Natural killer cell (primary cell): ENCODE measurements around the gene ENTPD8. TPM values are rescaled to one million over a fixed set of nuclear protein-coding genes. Genes with fewer than 3 reads are reported as not detected.
"Not testable (repeated sequence)": the region's sequence is repeated elsewhere in the genome, so short reads cannot be mapped to it uniquely, and the experiment has no call there.

Source experiments
- ATAC-seq, 3 donors: fragments of 150-1000 bp in 2 of 3; fragments of 200-7000 bp in 1 of 3; cut with Tn5 transposase; 1 replicate in 1 of 3; 2 replicates in 2 of 3; pipeline ENCODE4 v1.10.0; 2021; ENCODE audit warnings: mild to moderate bottlenecking in 2 of 3, moderate library complexity in 2 of 3
- DNase-seq, 2 donors: peaks; one replicate each; pipeline versions ENCODE4 v3.0.0 to v3.0.0-alpha.2; 2013 to 2021; ENCODE audit warnings: mixed read lengths in 1 of 2
- H3K27ac ChIP-seq: one replicate; pipeline ENCODE4 v1.5.1; 2013; ENCODE audit warnings: mild to moderate bottlenecking, low read length
- H3K27me3 ChIP-seq: one replicate; pipeline ENCODE4 v1.6.1; 2013; ENCODE audit warnings: low read length; ENCODE audit not compliant: control insufficient read depth, insufficient read depth
- H3K36me3 ChIP-seq: one replicate; pipeline ENCODE4 v1.6.1; 2013; ENCODE audit warnings: low read length; ENCODE audit not compliant: control insufficient read depth, insufficient read depth
- H3K4me1 ChIP-seq: one replicate; pipeline ENCODE4 v1.6.1; 2013; ENCODE audit warnings: low read length; ENCODE audit not compliant: control insufficient read depth, insufficient read depth
- H3K4me3 ChIP-seq: one replicate; pipeline ENCODE4 v1.5.1; 2013; ENCODE audit warnings: low read length
- H3K9me3 ChIP-seq: one replicate; pipeline ENCODE4 v1.6.1; 2013; ENCODE audit warnings: low read length; ENCODE audit not compliant: control insufficient read depth, insufficient read depth
- H3K27ac Mint-ChIP-seq, 2 donors: one replicate each; pipeline ENCODE4 v1.8.0; 2022; ENCODE audit warnings: mild to moderate bottlenecking in 2 of 2, mixed read lengths in 2 of 2, moderate library complexity in 1 of 2
- H3K27me3 Mint-ChIP-seq, 2 donors: one replicate each; pipeline ENCODE4 v1.8.0; 2022; ENCODE audit warnings: low read depth in 2 of 2, mixed read lengths in 2 of 2
- H3K36me3 Mint-ChIP-seq: one replicate; pipeline ENCODE4 v1.8.0; 2022; ENCODE audit warnings: mixed read lengths
- H3K4me1 Mint-ChIP-seq, 2 donors: one replicate each; pipeline ENCODE4 v1.8.0; 2022; ENCODE audit warnings: mixed read lengths in 2 of 2
- H3K4me3 Mint-ChIP-seq: one replicate; pipeline ENCODE4 v1.8.0; 2022; ENCODE audit warnings: mild to moderate bottlenecking, moderate library complexity, mixed read lengths
- H3K9me3 Mint-ChIP-seq, 2 donors: one replicate each; pipeline ENCODE4 v1.8.0; 2022; ENCODE audit warnings: mixed read lengths in 2 of 2
- CTCF ChIP-seq: fragments of 200-600 bp; IDR thresholded peaks from one replicate; pipeline ENCODE4 v1.8.0; 2022; ENCODE audit warnings: antibody characterized with exemption
- whole genome bisulfite sequencing: methylation state at CpG from one replicate; pipeline ENCODE4 v1.1.7; 2013; ENCODE audit warnings: missing lambda C conversion rate; ENCODE audit not compliant: insufficient coverage; 5-methylcytosine and 5-hydroxymethylcytosine counted together
- intact Hi-C: fragments of 100-400 bp; cut with micrococcal nuclease; formaldehyde crosslinking; loops from one replicate; pipeline ENCODE4 v1.14.2; 2022
- total RNA-seq, 4 donors: library from RNA; stranded (reverse); fragments of 120-200 nt in 1 of 4; gene quantifications; one replicate each; pipeline versions ENCODE4 v1.2.3 to v1.2.4, GENCODE V29; 2013 to 2022

The ENTPD8 gene
- total RNA-seq, 3 donors from 2014 or later (not counting 1 experiment from before 2014, with no cell fraction given) = not detected

DNA sequence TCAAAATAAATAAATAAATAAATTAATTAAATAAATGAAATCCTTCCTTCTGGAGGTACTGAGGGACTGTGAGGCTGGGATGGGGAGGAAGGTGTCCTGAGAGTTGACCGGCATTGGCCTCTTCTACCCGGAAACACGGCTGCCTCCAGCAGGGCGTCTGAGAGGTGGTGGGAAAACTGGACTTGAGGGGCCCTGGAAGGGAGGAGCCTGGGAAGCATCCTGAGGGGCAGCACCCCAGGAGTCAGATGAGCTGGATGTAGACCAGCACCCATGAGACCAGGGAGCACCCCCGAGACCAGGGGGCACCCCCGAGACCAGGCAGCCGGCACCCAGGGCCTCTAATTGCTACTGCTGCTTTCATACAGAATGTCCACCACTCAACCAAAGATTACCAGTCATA lies 26.7 kb upstream of the ENTPD8 start:
- peaks cover 7 to 17% of the 10 kb centered on the region in 2 donors for H3K4me1 Mint-ChIP-seq
- Histone ChIP-seq H3K27ac (no peak overlapping the region), H3K27me3 (no peaks in the 10 kb centered on the region), H3K4me3 (no peak overlapping the region), H3K4me1 (peaks cover 6% of the 10 kb centered on the region), H3K9me3 (no peaks in the 10 kb centered on the region), H3K36me3 (no peaks in the 10 kb centered on the region)
- H3K36me3 Mint-ChIP-seq = no peaks in the 10 kb centered on the region
- 96% methylated on average over 7 of the region's 7 CpGs for WGBS
- no peak overlapping the region for H3K4me3 Mint-ChIP-seq
- intact Hi-C loops = no loop called here
- no peak for TF ChIP-seq CTCF
- peaks cover 0 to 6% of the 10 kb centered on the region in 2 donors for H3K27me3 Mint-ChIP-seq
- no peaks in the 10 kb centered on the region for H3K9me3 Mint-ChIP-seq
- ATAC-seq (no peak), DNase-seq (no peak)
- H3K27ac Mint-ChIP-seq = no peak overlapping the region

- Mint-ChIP-seq H3K27ac (peak overlapping the region in 1 of 2 donors; percentile 33), H3K4me3 (no peak overlapping the region), H3K4me1 (peaks cover 7 to 19% of the 10 kb centered on the region in 2 donors), H3K27me3 (peaks cover 0 to 3% of the 10 kb centered on the region in 2 donors), H3K9me3 (no peaks in the 10 kb centered on the region), H3K36me3 (no peaks in the 10 kb centered on the region)
- H3K4me3 ChIP-seq = no peak overlapping the region
- DNase-seq (no peak), ATAC-seq (no peak)
- no peaks in the 10 kb centered on the region for H3K27me3 ChIP-seq
- H3K9me3 ChIP-seq = no peaks in the 10 kb centered on the region
- WGBS = 96% methylated on average over 16 of the region's 16 CpGs
- TF ChIP-seq CTCF = no peak
- intact Hi-C loops = no loop called here
- no peaks in the 10 kb centered on the region for H3K36me3 ChIP-seq
- H3K4me1 ChIP-seq = peaks cover 13% of the 10 kb centered on the region
- H3K27ac ChIP-seq = no peak overlapping the region
Measured at GRCh38 chr9:137467161-137467581, 26.0 kb upstream of the ENTPD8 start.

- H3K27ac Mint-ChIP-seq = peak overlapping the region in 1 of 2 donors; percentile 53
- H3K27me3 ChIP-seq, DNase-seq, H3K9me3 Mint-ChIP-seq, H3K4me3 ChIP-seq, intact Hi-C loops, H3K9me3 ChIP-seq, H3K27me3 Mint-ChIP-seq, H3K4me3 Mint-ChIP-seq, ATAC-seq, H3K36me3 Mint-ChIP-seq, H3K36me3 ChIP-seq, H3K27ac ChIP-seq: not testable (repeated sequence)
- 93% methylated on average over 35 of the region's 35 CpGs for WGBS
- H3K4me1 Mint-ChIP-seq = peaks cover 7 to 26% of the 10 kb centered on the region in 2 donors
- peaks cover 19% of the 10 kb centered on the region for H3K4me1 ChIP-seq
Measured at GRCh38 chr9:137466389-137467085, 25.4 kb upstream of the ENTPD8 start.

GRCh38 chr9:137465720-137466388 lies 24.7 kb upstream of the ENTPD8 start:
- Mint-ChIP-seq H3K27ac (peak overlapping the region; percentile 32 to 53), H3K4me3 (no peak overlapping the region), H3K27me3 (no peaks in the 10 kb centered on the region)

More at GRCh38 chr9:137465720-137466388, 24.7 kb upstream of the ENTPD8 start:
- WGBS = 94% methylated on average over 23 of the region's 23 CpGs
- H3K4me1 ChIP-seq = peaks cover 25% of the 10 kb centered on the region
- ATAC-seq (no peak), DNase-seq (no peak)
- Mint-ChIP-seq H3K4me1 (peaks cover 5 to 28% of the 10 kb centered on the region in 2 donors), H3K36me3 (no peaks in the 10 kb centered on the region), H3K9me3 (no peaks in the 10 kb centered on the region)
- intact Hi-C loops = no loop called here
- H3K27me3 ChIP-seq = no peaks in the 10 kb centered on the region
- H3K9me3 ChIP-seq = no peaks in the 10 kb centered on the region
- H3K4me3 ChIP-seq = no peak overlapping the region
- no peak overlapping the region for H3K27ac ChIP-seq
- no peak for TF ChIP-seq CTCF
- no peaks in the 10 kb centered on the region for H3K36me3 ChIP-seq
